Purkinje cell (primary cell): ENCODE measurements around the gene TMSB15C. TPM values are rescaled to one million over a fixed set of nuclear protein-coding genes. Genes with fewer than 3 reads are reported as not detected.

Experiments used
- polyA plus RNA-seq: library from polyadenylated mRNA; unstranded; fragments of >200 nt; fragmentation: Nextera tagmentation; gene quantifications from 2 replicates; pipeline ENCODE4 v1.2.1, GENCODE V29; 2014

TMSB15C gene
- polyA plus RNA-seq, result 0.83 TPM in 1 of 2 replicates, not detected in the other

GRCh38 chrX:104075778-104076445, at the start of gene TMSB15C:
TMSB15C (minus strand) TSS chrX:104076236.

GRCh38 chrX:104112326-104112951, 36.4 kb upstream of the TMSB15C start, which contains the start of gene ZCCHC18:
ZCCHC18 (plus strand) TSS chrX:104112523; CDS start chrX:104114112, 1,589 bp downstream.

GRCh38 chrX:104039689-104040505, 36.1 kb downstream of the TMSB15C start, which contains the start of gene H2BW2:
H2BW2 (plus strand) TSS chrX:104039956; CDS start chrX:104039995, 39 bp downstream.

Other genes with a start within 250 kb of the TMSB15C start
- 15.4 and 16.3 TPM in 2 replicates for gene RAB9B, start 244.0 kb downstream of the TMSB15C start, polyA plus RNA-seq
- 12.9 and 26.4 TPM in 2 replicates for gene TMSB15B, start 113.6 kb downstream of the TMSB15C start, polyA plus RNA-seq
- gene H2BW1, start 62.5 kb downstream of the TMSB15C start, polyA plus RNA-seq, result not detected in 2 replicates
- not detected in 2 replicates for gene H2BW2, start 36.3 kb downstream of the TMSB15C start, polyA plus RNA-seq
- 4.3 and 5.7 TPM in 2 replicates for gene ZCCHC18, start 36.3 kb upstream of the TMSB15C start, polyA plus RNA-seq
- 9.4 and 14.1 TPM in 2 replicates for gene SLC25A53, start 80.8 kb upstream of the TMSB15C start, polyA plus RNA-seq
- gene FAM199X, start 90.2 kb upstream of the TMSB15C start, polyA plus RNA-seq, result 22.8 and 27.3 TPM in 2 replicates
- not detected in 2 replicates for gene ESX1, start 178.7 kb upstream of the TMSB15C start, polyA plus RNA-seq